GM21381 (cell line): ENCODE results near the gene BLNK.

Experiments used
- ATAC-seq: cut with Tn5 transposase; IDR thresholded peaks from one replicate; pipeline ENCODE4 v1.9.1; 2021; ENCODE audit warnings: mild to moderate bottlenecking, moderate library complexity; ENCODE audit not compliant: unreplicated experiment

The BLNK gene

GRCh38 chr10:96165726-96166125 is 105.6 kb downstream of the BLNK start:
- ATAC-seq = no peak

GRCh38 chr10:96153070-96153469 is 118.3 kb downstream of the BLNK start:
- ATAC-seq = no peak

- no peak for ATAC-seq
These were observed 118.9 kb downstream of the BLNK start for GRCh38 chr10:96152437-96152836.
